ENCODE measurements around the gene CREBBP.
A peak's percentile ranks its signal among the peaks of the same experiment; 100 is the strongest.
"Not testable (repeated sequence)": the region's sequence is repeated elsewhere in the genome, so short reads cannot be mapped to it uniquely, and the experiment has no call there.

Gene CREBBP

DNA sequence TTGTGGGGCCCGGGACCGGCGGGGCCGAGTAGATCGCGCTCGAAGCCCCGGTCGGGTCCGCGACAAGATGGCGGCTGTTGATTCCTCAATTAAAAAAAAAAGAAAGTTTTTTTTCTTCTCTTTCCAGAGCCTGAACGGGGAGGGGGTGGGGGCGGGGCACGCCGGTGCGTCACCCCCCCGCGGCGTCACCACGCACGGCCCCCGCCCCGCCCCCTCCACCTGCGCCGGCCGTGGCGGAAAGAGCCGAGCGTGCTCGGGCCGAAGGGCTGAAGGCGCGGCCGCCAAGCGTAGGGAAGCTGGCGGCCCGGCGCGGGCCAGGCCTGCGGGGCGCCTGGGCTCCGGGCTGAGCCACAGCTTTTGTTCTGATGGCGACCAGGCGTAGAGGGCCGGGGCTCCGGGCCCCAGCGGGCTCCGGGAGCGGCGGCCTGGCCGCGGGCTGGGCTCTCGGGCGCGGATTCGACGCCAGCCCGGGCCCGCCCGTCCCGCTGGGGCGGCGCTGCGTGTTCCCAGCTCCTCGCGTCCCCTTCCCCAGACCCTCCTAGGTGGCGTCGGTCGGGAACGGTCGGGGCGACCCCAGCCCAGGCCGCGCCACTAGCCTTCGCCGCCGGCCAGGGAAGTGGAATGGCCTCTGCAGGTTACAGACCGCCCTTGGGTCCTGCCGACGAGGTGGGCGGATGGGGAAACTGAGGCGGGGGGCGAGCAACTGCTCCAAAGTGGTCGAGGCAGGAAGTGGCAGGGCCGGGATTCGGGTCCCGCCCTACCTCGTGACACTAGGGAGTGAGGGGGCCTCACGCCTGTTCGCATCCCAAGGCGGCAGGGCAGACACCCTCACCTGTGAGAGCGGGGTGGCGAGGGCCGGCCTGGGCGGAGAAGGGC is at the start of gene CREBBP:
Gene CREBBP, minus strand, starts transcription at position 91 of the 876 bp plus-strand sequence. CDS start 797 bp downstream, outside the sequence.
- peak; percentile 77 for DNase-seq (ENCODE audit: low read depth)

- not testable (repeated sequence) for DNase-seq (ENCODE audit: low read depth)
Measured at GRCh38 chr16:3927147-3927546, 46.6 kb upstream of the CREBBP start.

GRCh38 chr16:3924763-3925162 is 44.2 kb upstream of the CREBBP start:
- no peak for DNase-seq (ENCODE audit: low read depth)

- DNase-seq (ENCODE audit: low read depth) = no peak
Measured at GRCh38 chr16:3922241-3922640, 41.7 kb upstream of the CREBBP start.

DNA sequence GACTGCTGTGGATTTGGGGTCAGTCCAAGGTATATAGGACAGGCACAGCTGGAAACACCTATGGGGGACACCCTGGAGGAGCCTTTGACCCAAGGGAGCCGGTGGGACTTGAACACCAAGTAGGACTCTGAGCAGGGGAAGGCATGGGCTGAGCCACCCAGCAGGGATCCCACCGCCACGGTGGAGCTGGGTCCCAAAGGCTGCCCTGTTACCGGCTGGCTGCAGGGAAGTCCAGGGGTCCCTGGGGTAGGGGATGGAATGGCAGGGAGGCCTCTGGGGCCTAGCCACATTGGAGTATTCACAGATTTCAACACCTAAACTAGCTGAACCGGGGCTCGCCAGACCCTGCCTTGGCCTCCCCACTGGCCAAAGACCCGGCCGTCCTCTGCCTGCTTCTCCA is 39.7 kb upstream of the CREBBP start:
- no peak for DNase-seq (ENCODE audit: low read depth)

DNA sequence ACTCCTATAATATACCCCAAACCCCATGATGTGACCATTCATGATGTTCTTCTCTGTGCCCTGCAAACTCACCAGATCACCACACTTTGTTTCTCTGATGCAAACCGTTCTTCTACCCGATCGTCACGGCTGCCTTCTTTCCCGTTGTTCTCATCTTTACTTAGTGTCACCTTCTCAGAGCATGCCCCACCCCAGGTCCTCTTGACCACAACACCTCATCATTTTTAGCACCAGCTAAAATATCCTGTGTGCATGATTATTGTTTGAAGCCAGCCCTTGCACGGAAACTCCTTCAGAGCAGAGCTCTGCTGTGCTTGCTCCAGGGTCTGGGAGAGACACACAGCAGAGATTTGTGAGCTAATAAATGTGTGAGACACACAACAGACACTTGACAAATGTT is 38.9 kb upstream of the CREBBP start:
- no peak for DNase-seq (ENCODE audit: low read depth)

- DNase-seq (ENCODE audit: low read depth) = no peak
Measured at GRCh38 chr16:3915426-3916260, 35.1 kb upstream of the CREBBP start.

- no peak for DNase-seq (ENCODE audit: low read depth)
Measured at GRCh38 chr16:3912897-3913296, 32.4 kb upstream of the CREBBP start.

GRCh38 chr16:3912373-3912772 is 31.9 kb upstream of the CREBBP start:
- DNase-seq (ENCODE audit: low read depth) = no peak

DNA sequence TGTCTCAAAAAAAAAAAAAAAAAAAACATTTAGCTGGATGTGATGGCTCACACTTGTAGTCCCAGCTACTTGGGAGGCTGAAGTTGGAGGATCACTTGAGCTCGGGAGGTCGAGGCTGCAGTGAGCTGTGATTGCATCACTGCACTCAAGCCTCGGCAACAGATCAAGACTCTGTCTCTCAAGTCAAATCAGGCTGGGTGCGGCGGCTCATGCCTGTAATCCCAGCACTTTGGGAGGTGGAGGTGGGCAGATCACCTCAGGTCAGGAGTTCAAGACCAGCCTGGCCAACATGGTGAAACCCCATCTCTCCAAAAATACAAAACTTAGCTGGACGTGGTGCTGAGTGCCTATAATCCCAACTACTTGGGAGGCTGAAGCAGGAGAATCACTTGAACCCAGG is 31.2 kb upstream of the CREBBP start:
- not testable (repeated sequence) for DNase-seq (ENCODE audit: low read depth)

DNA sequence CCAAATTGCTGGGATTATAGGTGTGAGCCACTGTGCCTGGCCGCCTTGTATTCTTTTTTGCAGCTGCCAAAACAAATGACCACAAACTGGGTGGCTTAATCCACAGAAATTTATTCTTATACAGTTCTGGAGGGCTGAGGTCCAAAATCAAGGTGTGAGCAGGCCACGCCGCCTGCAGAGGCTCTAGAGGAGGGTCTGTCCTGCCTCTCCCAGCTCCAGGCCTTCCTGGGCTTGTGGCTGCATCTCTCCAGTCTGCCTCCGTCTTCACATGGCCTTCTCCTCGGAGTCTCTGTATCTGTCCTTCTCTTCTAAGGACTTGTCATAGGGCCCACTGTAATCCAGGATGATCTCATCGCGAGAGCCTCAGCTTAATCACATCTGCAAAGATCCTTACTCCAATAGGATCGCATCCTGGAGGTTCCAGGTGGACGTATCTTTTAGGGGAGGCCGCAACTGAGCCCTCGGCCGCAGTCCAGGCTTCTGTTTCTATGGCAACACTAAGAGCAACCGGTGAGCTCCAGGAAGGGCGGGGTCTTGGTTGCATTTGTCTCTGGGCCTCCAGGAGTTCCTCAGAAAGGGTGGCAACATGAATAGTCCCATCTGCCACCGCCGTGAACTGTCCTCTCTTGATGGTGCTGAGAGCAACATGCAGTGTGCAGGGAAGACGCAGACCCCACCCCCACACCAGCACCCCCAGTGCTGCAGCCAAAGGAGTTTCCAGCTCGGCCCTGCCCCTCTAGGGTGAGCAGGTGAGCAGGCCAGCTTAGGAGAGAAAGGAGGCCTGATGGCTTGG is 29.5 kb upstream of the CREBBP start:
- no peak for DNase-seq (ENCODE audit: low read depth)

DNA sequence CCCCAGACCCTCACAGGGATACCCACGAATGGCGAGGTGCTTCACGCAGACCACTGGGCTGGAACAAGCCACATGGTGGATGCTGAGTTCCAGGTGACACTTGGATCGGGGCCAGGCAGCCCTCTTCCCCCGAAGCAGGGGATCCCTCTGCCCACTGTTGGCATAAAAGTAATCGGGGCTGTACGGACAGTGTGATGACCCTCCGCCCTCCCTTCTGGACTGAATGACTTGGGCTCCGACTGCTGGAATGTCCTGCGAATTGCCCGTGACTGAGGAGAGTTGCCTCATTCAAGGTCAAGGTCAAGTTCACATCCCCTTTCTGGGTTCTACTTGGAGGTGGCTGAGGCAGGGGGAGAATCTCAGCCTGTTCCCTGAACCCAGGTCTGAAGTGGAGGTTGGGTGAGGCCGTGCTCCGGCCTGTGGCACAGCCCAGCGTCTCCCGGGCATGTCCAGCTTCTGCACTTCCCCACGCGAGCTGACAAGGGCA is 28.5 kb upstream of the CREBBP start:
- DNase-seq (ENCODE audit: low read depth) = no peak

DNA sequence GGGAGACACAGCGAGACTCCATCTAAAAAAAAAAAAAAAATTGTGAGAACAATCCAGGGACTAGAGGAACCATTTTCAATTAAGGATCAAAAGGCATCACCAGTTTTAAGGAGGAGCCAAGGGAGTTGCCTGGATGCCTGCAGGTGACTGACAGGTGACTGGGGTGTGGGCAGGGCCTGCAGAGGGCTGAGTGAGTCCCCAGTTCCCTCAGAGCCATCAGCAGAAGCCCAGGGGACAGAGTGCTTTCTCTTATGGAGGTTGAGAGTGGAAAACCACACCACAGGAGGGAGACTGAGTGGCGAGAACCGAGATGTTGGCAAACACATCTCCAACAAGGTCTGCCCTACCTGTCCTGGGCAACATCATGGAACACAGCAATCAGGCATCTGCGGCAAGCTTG is 27.1 kb upstream of the CREBBP start:
- DNase-seq (ENCODE audit: low read depth) = no peak

DNA sequence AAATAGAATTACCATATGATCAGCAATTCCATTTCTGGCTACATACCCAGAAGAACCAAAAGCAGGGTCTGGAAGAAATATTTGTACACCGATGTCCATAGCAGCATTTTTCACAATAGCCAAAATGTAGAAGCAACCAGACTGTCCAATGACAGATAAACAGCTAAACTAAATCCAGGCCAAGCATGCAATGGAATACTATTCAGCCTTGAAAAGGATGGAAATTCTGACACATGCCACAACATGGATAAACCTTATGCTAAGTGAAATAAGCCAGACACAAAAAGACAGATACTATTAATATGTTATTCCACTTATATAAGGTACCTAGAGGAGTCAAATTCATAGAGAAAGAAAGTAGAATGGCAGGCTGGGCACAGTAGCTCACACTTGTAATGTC is 25.9 kb upstream of the CREBBP start:
- DNase-seq (ENCODE audit: low read depth) = no peak

- no peak for DNase-seq (ENCODE audit: low read depth)
Measured at GRCh38 chr16:3904875-3905274, 24.4 kb upstream of the CREBBP start.

GRCh38 chr16:3890091-3890490 is 9.6 kb upstream of the CREBBP start:
- DNase-seq (ENCODE audit: low read depth) = no peak

DNA sequence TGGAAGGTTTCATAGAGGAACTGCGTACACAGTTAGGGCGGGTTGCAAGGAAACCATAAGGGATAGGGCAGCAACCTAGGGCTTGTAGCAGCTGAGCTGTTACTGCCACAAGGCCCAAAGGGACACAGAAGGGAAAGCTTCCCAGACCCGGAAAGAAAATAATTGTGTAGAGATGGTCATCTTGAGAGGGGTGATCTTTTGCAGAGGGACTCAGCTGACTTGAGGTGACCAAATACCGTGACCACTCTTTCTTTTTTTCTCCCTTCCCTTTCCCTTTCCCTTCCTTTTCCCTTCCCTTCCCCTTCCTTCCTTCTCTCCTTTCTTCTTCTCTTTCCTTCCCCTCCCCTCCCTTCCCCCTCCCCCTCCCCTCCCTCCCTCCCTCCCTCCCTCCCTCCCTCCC is 8.5 kb upstream of the CREBBP start:
- no peak for DNase-seq (ENCODE audit: low read depth)

GRCh38 chr16:3885999-3886398 is 5.5 kb upstream of the CREBBP start:
- DNase-seq (ENCODE audit: low read depth) = not testable (repeated sequence)

DNA sequence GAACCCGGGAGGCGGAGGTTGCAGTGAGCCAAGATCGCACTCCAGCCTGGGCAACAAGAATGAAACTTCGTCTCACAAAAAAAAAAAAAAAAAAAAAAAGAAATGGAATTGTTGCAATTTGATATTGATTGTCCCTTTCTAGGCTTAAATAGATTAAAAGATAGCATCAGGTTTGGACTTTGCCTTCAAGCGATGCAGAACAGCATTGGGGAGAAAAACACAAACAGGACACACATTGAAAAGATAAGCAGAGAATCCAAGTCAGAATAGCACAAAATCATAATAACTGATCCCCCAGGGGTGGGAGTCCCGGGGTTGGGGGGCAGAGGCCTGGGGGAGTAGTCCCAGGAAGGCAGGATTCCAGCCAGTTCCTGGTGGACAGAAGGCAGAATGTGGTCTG is 3.9 kb upstream of the CREBBP start:
- DNase-seq (ENCODE audit: low read depth) = no peak

- DNase-seq (ENCODE audit: low read depth) = no peak
Measured at GRCh38 chr16:3882531-3882930, 2.0 kb upstream of the CREBBP start.

DNA sequence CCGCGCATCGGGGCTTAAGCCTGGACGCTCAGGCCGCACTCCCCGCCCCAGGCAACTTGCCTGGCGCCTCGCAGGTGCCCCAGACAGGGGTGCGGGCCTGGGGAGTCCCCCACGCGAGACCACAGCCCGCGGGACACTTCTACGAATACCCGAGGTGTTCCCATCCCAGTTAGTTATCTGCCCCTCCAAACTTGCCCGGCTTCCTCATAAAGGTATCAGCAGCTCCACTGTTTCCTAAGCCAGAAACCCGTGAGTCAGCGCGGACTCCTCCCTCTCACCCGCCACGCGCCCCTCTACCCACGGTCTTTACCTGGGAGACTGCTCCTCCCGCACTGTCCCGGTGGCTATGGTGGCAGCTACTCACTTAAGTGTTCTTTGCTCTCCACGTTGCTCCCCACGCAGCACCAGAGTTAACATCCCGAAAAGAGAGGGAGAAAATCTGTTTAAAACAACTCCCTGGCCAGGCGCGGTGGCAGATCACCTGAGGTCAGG is 1.0 kb upstream of the CREBBP start:
- DNase-seq (ENCODE audit: low read depth) = no peak
